Measurements from ENCODE around the gene IFNGR2. TPM values are rescaled to one million over a fixed set of nuclear protein-coding genes. Genes with fewer than 3 reads are reported as not detected.

Gene IFNGR2
- total and polyA plus RNA-seq, 2 of the 13 experiments (the other 11 are each of a cell fraction or from before 2014, with no cell fraction given), result 61.3 to 117 TPM

GRCh38 chr21:33373451-33373850 is 29.8 kb upstream of the IFNGR2 start:
- FAIRE-seq (no peak), ATAC-seq (no peak), DNase-seq (ENCODE audit: low spot score) (no peak)
- no peak overlapping the region for H3K9ac ChIP-seq (ENCODE audit: insufficient read depth, low read depth, low read length)
- no TSS peak for BruUV-seq (replicated peaks)
- ChIA-PET POLR2A (no interaction called here), CTCF (ENCODE audit: low intra/inter-chr PET ratio, low total read pairs) (no interaction called here)
- no peak for TF ChIP-seq ZNF234 (CRISPR knock-in tag; conservative IDR thresholded peaks at IDR 0.05)
- no peak for TF ChIP-seq ZNF546 (CRISPR knock-in tag; conservative IDR thresholded peaks at IDR 0.05)
- TF ChIP-seq ZNF318 (CRISPR knock-in tag; IDR thresholded peaks at IDR 0.05), result no peak
- TF ChIP-seq PRMT3 (CRISPR knock-in tag; IDR thresholded peaks at IDR 0.05; ENCODE audit: borderline replicate concordance, low read depth), result no peak
- no peak for TF ChIP-seq ZBTB34 (CRISPR knock-in tag; IDR thresholded peaks at IDR 0.05)
- no peak for TF ChIP-seq TOE1 (CRISPR knock-in tag; IDR thresholded peaks at IDR 0.05)
- TF ChIP-seq AFF4 (CRISPR knock-in tag; IDR thresholded peaks at IDR 0.05), result no peak
- no peak for TF ChIP-seq ZNF670 (CRISPR knock-in tag; IDR thresholded peaks at IDR 0.05; ENCODE audit: borderline replicate concordance)
- TF ChIP-seq HDAC1 (CRISPR knock-in tag; IDR thresholded peaks at IDR 0.05), result no peak
- peaks cover 1% of the 10 kb centered on the region; the same call in 1 of the 2 replicates for H3K9me3 ChIP-seq (ENCODE audit: low read length)
- no peak overlapping the region for H3K4me3 ChIP-seq (replicated peaks in 1 of 3; ENCODE audit: insufficient read depth in 1 of 3, low read depth in 2 of 3, low read length in 3 of 3)
- no peaks in the 10 kb centered on the region for H3K79me2 ChIP-seq (ENCODE audit: insufficient read depth, low read length)
- no peak overlapping the region for H2AFZ ChIP-seq (ENCODE audit: low read length)
- no peaks in the 10 kb centered on the region for H4K20me1 ChIP-seq (ENCODE audit: insufficient read depth, low read length)
- in situ Hi-C loops (cut with HindIII; ENCODE audit: extremely low pct_ligation_motif_present, low pct_unique_long_range_greater_than_20kb) (no loop called here), intact Hi-C loops (cut with micrococcal nuclease; ENCODE audit: unreplicated experiment) (loop anchor here (10.0 kb wide), 1 partner anchor 239 kb away; no protein-coding TSS in a partner anchor)
- no peaks in the 10 kb centered on the region for H3K27me3 ChIP-seq (ENCODE audit: control insufficient read depth in 1 of 2, insufficient read depth in 2 of 2, low read length in 2 of 2)
- no peaks in the 10 kb centered on the region for H3K36me3 ChIP-seq (replicated peaks in 1 of 2; ENCODE audit: control insufficient read depth in 1 of 2, insufficient read depth in 2 of 2, low read length in 2 of 2)
- H3K4me1 ChIP-seq (ENCODE audit: insufficient read depth, low read length), result peaks cover 12% of the 10 kb centered on the region
- H3K27ac ChIP-seq (ENCODE audit: extremely low read length, insufficient read depth, low read length), result no peak overlapping the region
- H3K4me2 ChIP-seq (ENCODE audit: low read depth, low read length), result no peak overlapping the region
- 70% methylated on average over 2 of the region's 2 CpGs for WGBS (ENCODE audit: low lambda C conversion rate)

Measured in HepG2 (cell line).